GM18519 (cell line): Measurements from ENCODE around the gene IMPACT.

Experiments used
- ATAC-seq: cut with Tn5 transposase; IDR thresholded peaks from one replicate; pipeline ENCODE4 v1.9.1; 2021; ENCODE audit warnings: mild to moderate bottlenecking, moderate library complexity; ENCODE audit not compliant: unreplicated experiment, low FRiP score

IMPACT gene

GRCh38 chr18:24474406-24474805 lies 47.9 kb downstream of the IMPACT start:
- ATAC-seq: no peak

- ATAC-seq: no peak
Measured at GRCh38 chr18:24475926-24476589, 49.6 kb downstream of the IMPACT start.

- no peak for ATAC-seq
Measured at GRCh38 chr18:24479371-24479770, 52.9 kb downstream of the IMPACT start.

- no peak for ATAC-seq
Measured at GRCh38 chr18:24482821-24483220, 56.4 kb downstream of the IMPACT start.

GRCh38 chr18:24485681-24486080 lies 59.2 kb downstream of the IMPACT start:
- no peak for ATAC-seq

GRCh38 chr18:24486684-24487083 lies 60.2 kb downstream of the IMPACT start:
- no peak for ATAC-seq

GRCh38 chr18:24488824-24489493 lies 62.5 kb downstream of the IMPACT start:
- ATAC-seq: no peak

GRCh38 chr18:24490539-24490938 lies 64.1 kb downstream of the IMPACT start:
- no peak for ATAC-seq

GRCh38 chr18:24491927-24492834 lies 65.7 kb downstream of the IMPACT start:
- peak; percentile 71 for ATAC-seq

GRCh38 chr18:24494586-24494985 lies 68.1 kb downstream of the IMPACT start:
- no peak for ATAC-seq

GRCh38 chr18:24497031-24497754 lies 70.7 kb downstream of the IMPACT start:
- no peak for ATAC-seq

GRCh38 chr18:24499814-24500213 lies 73.3 kb downstream of the IMPACT start:
- no peak for ATAC-seq

- no peak for ATAC-seq
Measured at GRCh38 chr18:24500217-24500616, 73.7 kb downstream of the IMPACT start.

- ATAC-seq: no peak
Measured at GRCh38 chr18:24500766-24501165, 74.3 kb downstream of the IMPACT start.

GRCh38 chr18:24502667-24503523 lies 76.4 kb downstream of the IMPACT start:
- ATAC-seq: no peak
